H9 (cell line): Measurements from ENCODE around the gene PAEP. TPM values are rescaled to one million over a fixed set of nuclear protein-coding genes. Genes with fewer than 3 reads are reported as not detected.

Experiments used
- DNase-seq: peaks from one replicate; pipeline ENCODE4 v3.0.0-alpha.2; 2017
- H2AFZ ChIP-seq: one replicate; pipeline ENCODE4 v1.6.1; 2013; ENCODE audit warnings: mild to moderate bottlenecking, low read length, control low read depth, moderate library complexity
- H2AK5ac ChIP-seq: 2 replicates; pipeline ENCODE4 v1.6.1; 2013; ENCODE audit warnings: low read length, control low read depth, mixed read lengths; ENCODE audit not compliant: insufficient read length
- H2BK120ac ChIP-seq: one replicate; pipeline ENCODE4 v1.6.1; 2013; ENCODE audit warnings: low read depth, mild to moderate bottlenecking, low read length, control low read depth, inconsistent platforms; ENCODE audit not compliant: poor library complexity, severe bottlenecking
- H2BK12ac ChIP-seq: 2 replicates; pipeline ENCODE4 v1.6.1; 2013; ENCODE audit warnings: low read length, control low read depth, mixed read lengths, low read depth; ENCODE audit not compliant: insufficient read length
- H2BK15ac ChIP-seq: 2 replicates; pipeline ENCODE4 v1.6.1; 2013; ENCODE audit warnings: low read depth, low read length, control low read depth
- H2BK20ac ChIP-seq: one replicate; pipeline ENCODE4 v1.6.1; 2013; ENCODE audit warnings: low read depth, mild to moderate bottlenecking, low read length, control low read depth, inconsistent platforms; ENCODE audit not compliant: poor library complexity, severe bottlenecking
- H2BK5ac ChIP-seq: 2 replicates; pipeline ENCODE4 v1.6.1; 2013; ENCODE audit warnings: low read length, control low read depth, mixed read lengths; ENCODE audit not compliant: insufficient read length
- H3K14ac ChIP-seq: 2 replicates; pipeline ENCODE4 v1.6.1; 2013; ENCODE audit warnings: low read length, control low read depth; ENCODE audit not compliant: insufficient read depth
- H3K18ac ChIP-seq: 2 replicates; pipeline ENCODE4 v1.6.1; 2013; ENCODE audit warnings: low read depth, mild to moderate bottlenecking, mixed read lengths, low read length, control low read depth; ENCODE audit not compliant: insufficient read length
- H3K23ac ChIP-seq: 2 replicates; pipeline ENCODE4 v1.6.1; 2013; ENCODE audit warnings: low read length, control low read depth, mixed read lengths, low read depth; ENCODE audit not compliant: insufficient read length
- H3K23me2 ChIP-seq: 2 replicates; pipeline ENCODE4 v1.6.1; 2013; ENCODE audit warnings: low read depth, mild to moderate bottlenecking, mixed read lengths, low read length, control low read depth; ENCODE audit not compliant: insufficient read length, poor library complexity, severe bottlenecking
- H3K27ac ChIP-seq: 2 replicates; pipeline ENCODE4 v1.5.1; 2013; ENCODE audit warnings: low read length, control low read depth, mixed read lengths, low read depth; ENCODE audit not compliant: insufficient read length
- H3K27me3 ChIP-seq: 2 replicates; pipeline ENCODE4 v1.6.1; 2013; ENCODE audit warnings: low read length, control low read depth, inconsistent platforms; ENCODE audit not compliant: insufficient read depth
- H3K4ac ChIP-seq: 2 replicates; pipeline ENCODE4 v1.6.1; 2013; ENCODE audit warnings: low read depth, mild to moderate bottlenecking, control low read depth, inconsistent platforms, low read length, moderate library complexity
- H3K4me1 ChIP-seq: 2 replicates; pipeline ENCODE4 v1.6.1; 2013; ENCODE audit warnings: low read length, control low read depth, inconsistent platforms; ENCODE audit not compliant: insufficient read depth
- H3K4me2 ChIP-seq: 2 replicates; pipeline ENCODE4 v1.6.1; 2013; ENCODE audit warnings: low read length, control low read depth, mixed read lengths; ENCODE audit not compliant: insufficient read length, insufficient read depth
- H3K56ac ChIP-seq: 2 replicates; pipeline ENCODE4 v1.6.1; 2013; ENCODE audit warnings: low read depth, mild to moderate bottlenecking, mixed read lengths, low read length, control low read depth; ENCODE audit not compliant: insufficient read length
- H3K79me1 ChIP-seq: 2 replicates; pipeline ENCODE4 v1.6.1; 2013; ENCODE audit warnings: low read depth, mild to moderate bottlenecking, moderate library complexity, low read length, control low read depth, inconsistent platforms; ENCODE audit not compliant: insufficient read depth, poor library complexity, severe bottlenecking
- H3K79me2 ChIP-seq: 2 replicates; pipeline ENCODE4 v1.6.1; 2013; ENCODE audit warnings: low read length, control low read depth, inconsistent platforms; ENCODE audit not compliant: insufficient read depth
- H3K9ac ChIP-seq: 2 replicates; pipeline ENCODE4 v1.6.1; 2013; ENCODE audit warnings: low read length, control low read depth, mixed read lengths; ENCODE audit not compliant: insufficient read length; ENCODE audit errors: extremely low read depth
- H3K9me3 ChIP-seq: one replicate; pipeline ENCODE4 v1.6.1; 2013; ENCODE audit warnings: low read depth, low read length, inconsistent platforms; ENCODE audit not compliant: control insufficient read depth
- H3T11ph ChIP-seq: one replicate; pipeline ENCODE4 v1.6.1; 2013; ENCODE audit warnings: mild to moderate bottlenecking, low read length, control low read depth, inconsistent platforms
- H4K20me1 ChIP-seq: one replicate; pipeline ENCODE4 v1.6.1; 2013; ENCODE audit not compliant: control insufficient read depth, insufficient read length, insufficient read depth
- H4K5ac ChIP-seq: 2 replicates; pipeline ENCODE4 v1.6.1; 2013; ENCODE audit warnings: low read depth, mild to moderate bottlenecking, mixed read lengths, low read length, control low read depth; ENCODE audit not compliant: insufficient read length
- H4K8ac ChIP-seq: replicated peaks from 2 replicates; pipeline ENCODE4 v1.6.1; 2013; ENCODE audit warnings: low read length, control low read depth, mixed read lengths, low read depth; ENCODE audit not compliant: insufficient read length
- H4K91ac ChIP-seq: 2 replicates; pipeline ENCODE4 v1.6.1; 2013; ENCODE audit warnings: low read depth, mild to moderate bottlenecking, moderate library complexity, mixed read lengths, low read length, control low read depth; ENCODE audit not compliant: insufficient read length
- H3K27ac Mint-ChIP-seq, 3 experiments: 2 replicates in 2 of 3; 3 replicates in 1 of 3; pipeline ENCODE4 v1.8.0; 2020 to 2021; ENCODE audit warnings: mixed read lengths in 3 of 3, mild to moderate bottlenecking in 1 of 3, moderate library complexity in 1 of 3
- H3K27me3 Mint-ChIP-seq: 2 replicates; pipeline ENCODE4 v1.8.0; 2021; ENCODE audit warnings: low read depth, mild to moderate bottlenecking, moderate library complexity, mixed read lengths
- H3K36me3 Mint-ChIP-seq, 3 experiments: 2 replicates in 2 of 3; 3 replicates in 1 of 3; pipeline ENCODE4 v1.8.0; 2020 to 2021; ENCODE audit warnings: low read depth in 3 of 3, mixed read lengths in 3 of 3; ENCODE audit not compliant: insufficient read depth in 1 of 3
- H3K4me1 Mint-ChIP-seq, 2 experiments: 2 replicates each; pipeline ENCODE4 v1.8.0; 2020; ENCODE audit warnings: mixed read lengths in 2 of 2
- H3K4me3 Mint-ChIP-seq, 2 experiments: 2 replicates in 1 of 2; 3 replicates in 1 of 2; pipeline ENCODE4 v1.8.0; 2020 to 2021; ENCODE audit warnings: mild to moderate bottlenecking in 2 of 2, mixed read lengths in 2 of 2, moderate library complexity in 1 of 2
- H3K9me3 Mint-ChIP-seq, 2 experiments: 2 replicates in 1 of 2; 3 replicates in 1 of 2; pipeline ENCODE4 v1.8.0; 2020; ENCODE audit warnings: mild to moderate bottlenecking in 2 of 2, mixed read lengths in 2 of 2, moderate library complexity in 1 of 2
- CTCF ChIP-seq: fragments of 200-600 bp; sonication (generic); conservative IDR thresholded peaks from 3 replicates; pipeline ENCODE4 v1.8.0; 2021; ENCODE audit warnings: antibody characterized with exemption, mild to moderate bottlenecking
- WGBS: extraction: QIAGEN DNeasy Blood & Tissue Kit; methylation state at CpG from one replicate; pipeline ENCODE4 v1.1.7; 2013; ENCODE audit warnings: missing lambda C conversion rate, low lambda C conversion rate, mixed read lengths; ENCODE audit not compliant: insufficient read length; ENCODE audit errors: extremely low coverage; 5-methylcytosine and 5-hydroxymethylcytosine counted together
- total RNA-seq: library from RNA; stranded (reverse); gene quantifications from 2 replicates; pipeline ENCODE4 v1.2.1, GENCODE V29; 2021

PAEP gene
- total RNA-seq, 1 experiment from 2014 or later, result not detected

GRCh38 chr9:135552698-135553171 is 8.8 kb upstream of the PAEP start:
- DNase-seq, result peak; percentile 63
- no peaks in the 10 kb centered on the region for H3K79me2 ChIP-seq
- H4K91ac ChIP-seq, result no peak overlapping the region
- no peak overlapping the region for H3K4ac ChIP-seq
- no peaks in the 10 kb centered on the region for H3K36me3 Mint-ChIP-seq
- no peak overlapping the region for H3K4me3 Mint-ChIP-seq
- no peak overlapping the region for H3K9ac ChIP-seq
- H2BK5ac ChIP-seq, result no peak overlapping the region
- no peak overlapping the region for H2AK5ac ChIP-seq
- H3K18ac ChIP-seq, result no peak overlapping the region
- H2BK20ac ChIP-seq, result no peak overlapping the region
- H4K20me1 ChIP-seq, result no peaks in the 10 kb centered on the region
- H3K14ac ChIP-seq, result no peak overlapping the region; the same call in 1 of the 2 replicates
- TF ChIP-seq CTCF, result no peak
- H3K23ac ChIP-seq, result no peak overlapping the region
- peaks cover 4% of the 10 kb centered on the region; the same call in 1 of the 2 replicates for H3K27me3 Mint-ChIP-seq
- H3K27ac ChIP-seq, result no peak overlapping the region
- H3K9me3 ChIP-seq, result no peaks in the 10 kb centered on the region
- no peaks in the 10 kb centered on the region for H3K4me1 ChIP-seq
- H3K27me3 ChIP-seq, result no peaks in the 10 kb centered on the region
- H4K8ac ChIP-seq, result no peak overlapping the region
- no CpG with 5 or more reads among the region's 19 CpGs for WGBS
- no peaks in the 10 kb centered on the region for H3K79me1 ChIP-seq
- no peak overlapping the region for H3K4me2 ChIP-seq
- no peak overlapping the region for H4K5ac ChIP-seq
- H3K4me1 Mint-ChIP-seq, result peaks cover 5 to 11% of the 10 kb centered on the region in 2 experiments; a peak in 2 of 4 replicates
- H2BK120ac ChIP-seq, result no peak overlapping the region
- no peaks in the 10 kb centered on the region for H3K23me2 ChIP-seq
- peaks cover 0 to 3% of the 10 kb centered on the region in 2 experiments; a peak in 1 of 5 replicates for H3K9me3 Mint-ChIP-seq
- no peak overlapping the region for H3K27ac Mint-ChIP-seq
- no peak overlapping the region for H2BK12ac ChIP-seq
- no peak overlapping the region for H3T11ph ChIP-seq
- no peak overlapping the region for H2AFZ ChIP-seq
- H3K56ac ChIP-seq, result no peak overlapping the region
- no peak overlapping the region for H2BK15ac ChIP-seq
